PC-3 (cell line): Measurements from ENCODE around the gene APOL2. TPM values are rescaled to one million over a fixed set of nuclear protein-coding genes. Genes with fewer than 3 reads are reported as not detected.

Source experiments
- ATAC-seq: fragments of 200-7000 bp; cut with Tn5 transposase; 2 replicates; pipeline ENCODE4 v1.9.1; 2020; ENCODE audit warnings: mild to moderate bottlenecking, moderate library complexity
- BruUV-seq: library from RNA; stranded (reverse); fragments of 400-500 nt; replicated peaks from 2 replicates; lab custom pipeline; 2021; lab: Mats Ljungman, UMichigan
- CTCF ChIA-PET: fragments of 300-600 bp; sonication (Branson Sonifier 250); formaldehyde crosslinking; loops from one replicate; lab custom pipeline; 2022; ENCODE audit warnings: antibody characterized with exemption; lab: Charles Lee
- POLR2A ChIA-PET: fragments of 300-600 bp; sonication (Branson Sonifier 250); formaldehyde crosslinking; loops from one replicate; lab custom pipeline; 2022; ENCODE audit warnings: antibody characterized with exemption; ENCODE audit not compliant: unreplicated experiment; lab: Charles Lee
- DNase-seq: peaks from one replicate; pipeline ENCODE4 v3.0.0-alpha.2; 2015
- H2AFZ ChIP-seq: fragments of 300-600 bp; sonication (generic); 2 replicates; pipeline ENCODE4 v1.6.0; 2016; ENCODE audit warnings: antibody characterized with exemption, low read length
- H3F3A ChIP-seq: fragments of 300-600 bp; sonication (generic); one replicate; pipeline ENCODE4 v1.6.0; 2017; ENCODE audit warnings: antibody characterized with exemption, low read length, control low read depth, mild to moderate bottlenecking; ENCODE audit not compliant: unreplicated experiment
- H3K27ac ChIP-seq: fragments of 300-600 bp; sonication (generic); 2 replicates; pipeline ENCODE4 v1.5.1; 2016; ENCODE audit warnings: mild to moderate bottlenecking, low read length
- H3K27me3 ChIP-seq: fragments of 300-600 bp; sonication (generic); 2 replicates; pipeline ENCODE4 v1.6.1; 2016; ENCODE audit warnings: low read length, mixed read lengths
- H3K36me3 ChIP-seq: fragments of 300-600 bp; sonication (generic); 2 replicates; pipeline ENCODE4 v1.6.1; 2016; ENCODE audit warnings: low read depth, mixed run types, low read length, mixed read lengths
- H3K4me1 ChIP-seq: fragments of 300-600 bp; sonication (generic); 2 replicates; pipeline ENCODE4 v1.5.1; 2016; ENCODE audit warnings: low read length; ENCODE audit not compliant: insufficient read depth
- H3K4me2 ChIP-seq: fragments of 300-600 bp; sonication (generic); 2 replicates; pipeline ENCODE4 v1.6.0; 2016; ENCODE audit warnings: low read length
- H3K4me3 ChIP-seq: fragments of 300-600 bp; sonication (generic); 2 replicates; pipeline ENCODE4 v1.5.1; 2016; ENCODE audit warnings: mild to moderate bottlenecking, low read length, mixed read lengths
- H3K79me2 ChIP-seq: fragments of 300-600 bp; sonication (generic); 2 replicates; pipeline ENCODE4 v1.6.1; 2017; ENCODE audit warnings: low read length, mixed read lengths
- H3K9ac ChIP-seq: fragments of 300-600 bp; sonication (generic); 2 replicates; pipeline ENCODE4 v1.6.0; 2016; ENCODE audit warnings: mild to moderate bottlenecking, low read length
- H3K9me2 ChIP-seq: fragments of 300-600 bp; sonication (generic); replicated peaks from 2 replicates; pipeline ENCODE4 v1.6.1; 2016; ENCODE audit warnings: mixed run types, low read length, mixed read lengths
- H3K9me3 ChIP-seq: fragments of 300-600 bp; sonication (generic); 2 replicates; pipeline ENCODE4 v1.6.1; 2016; ENCODE audit warnings: low read length, mixed read lengths
- H4K20me1 ChIP-seq: fragments of 300-600 bp; sonication (generic); 2 replicates; pipeline ENCODE4 v1.6.1; 2016; ENCODE audit warnings: low read length, mixed read lengths
- EZH2 ChIP-seq: fragments of 300-600 bp; sonication (generic); IDR thresholded peaks from one replicate; pipeline ENCODE4 v1.6.1; 2017; ENCODE audit warnings: antibody characterized with exemption, mild to moderate bottlenecking, low read length; ENCODE audit not compliant: unreplicated experiment
- EZH2phosphoT487 ChIP-seq: fragments of 300-600 bp; sonication (generic); IDR thresholded peaks from 2 replicates; pipeline ENCODE4 v1.6.1; 2018; ENCODE audit warnings: mild to moderate bottlenecking, antibody characterized with exemption, low read length, borderline replicate concordance
- intact Hi-C: fragments of 100-400 bp; cut with micrococcal nuclease; formaldehyde crosslinking; loops from 2 replicates; pipeline ENCODE4 v1.9.0; 2023
- total RNA-seq: library from RNA; depleted of rRNA; stranded (reverse); fragments of >200 nt; gene quantifications from 2 replicates; pipeline ENCODE4 v1.2.3, GENCODE V29; 2014
- TF ChIP-seq, protein P1 (sequence below): fragments of 300-600 bp; sonication (generic); conservative IDR thresholded peaks from 2 replicates; pipeline ENCODE4 v1.5.1; 2017; ENCODE audit warnings: antibody characterized with exemption, low read depth, mild to moderate bottlenecking, low read length

APOL2 gene
- total RNA-seq, 1 experiment from 2014 or later = 9.7 TPM

DNA sequence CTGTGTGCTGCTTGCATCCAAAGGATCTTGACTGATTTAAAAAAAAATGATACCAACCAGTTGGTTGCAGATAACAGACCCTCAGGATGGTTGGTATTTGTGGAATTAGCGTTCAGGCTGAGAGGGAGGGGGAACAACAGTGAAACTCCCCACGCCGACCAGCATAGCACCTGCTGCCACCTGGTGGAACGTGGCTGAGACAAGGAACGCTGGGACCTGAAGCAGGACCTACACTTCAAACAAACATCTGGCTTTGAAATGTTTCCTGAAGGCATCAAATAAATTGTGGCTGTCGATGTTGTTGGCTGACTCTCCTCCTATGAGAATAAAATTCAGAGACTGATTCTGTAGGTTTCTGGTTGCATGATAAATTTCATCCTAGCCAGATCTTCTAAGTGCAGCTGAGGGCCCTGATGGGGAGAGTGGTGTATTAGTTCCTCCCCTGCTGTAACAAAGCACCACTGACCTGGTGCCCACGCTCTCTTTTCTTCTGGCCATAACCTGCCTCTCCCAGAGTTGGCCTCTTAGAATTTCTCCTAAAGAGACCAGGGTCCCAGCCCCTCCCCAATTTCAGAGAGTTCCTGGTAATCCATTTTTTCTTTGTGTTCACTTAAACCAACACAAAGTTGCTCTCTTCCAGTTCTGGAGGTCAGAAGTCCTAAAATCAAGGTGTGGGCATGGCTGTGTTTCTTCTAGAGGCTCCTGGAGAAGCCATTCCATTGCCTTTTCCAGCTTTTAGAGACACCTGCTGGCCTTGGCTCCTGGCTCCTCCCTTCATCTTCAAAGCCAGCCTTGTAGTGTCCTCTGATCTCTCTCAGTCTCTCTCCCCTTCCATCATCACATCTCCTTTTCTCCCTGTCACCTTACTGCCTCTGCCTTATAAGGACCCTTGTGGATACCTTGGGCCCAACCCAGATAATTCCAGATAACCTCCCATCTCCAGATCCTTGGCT lies 17.3 kb downstream of the APOL2 start:
- H3K27ac ChIP-seq = no peak overlapping the region
- H3K4me1 ChIP-seq = no peaks in the 10 kb centered on the region
- peak; percentile 46 for DNase-seq
- no peaks in the 10 kb centered on the region for H3K79me2 ChIP-seq
- no peaks in the 10 kb centered on the region for H3K9me3 ChIP-seq
- H3K9me2 ChIP-seq = no peaks in the 10 kb centered on the region
- POLR2A ChIA-PET = no interaction called here
- no peak overlapping the region for H3K4me3 ChIP-seq
- H3K27me3 ChIP-seq = peaks cover 13% of the 10 kb centered on the region
- no peak overlapping the region for H2AFZ ChIP-seq
- H3F3A ChIP-seq = no peaks in the 10 kb centered on the region
- H3K4me2 ChIP-seq = peak overlapping the region; percentile 61
- H4K20me1 ChIP-seq = no peaks in the 10 kb centered on the region
- no peaks in the 10 kb centered on the region for H3K36me3 ChIP-seq
- TF ChIP-seq EZH2 (no peak), EZH2phosphoT487 (no peak)
- TF ChIP-seq, protein P1, sequence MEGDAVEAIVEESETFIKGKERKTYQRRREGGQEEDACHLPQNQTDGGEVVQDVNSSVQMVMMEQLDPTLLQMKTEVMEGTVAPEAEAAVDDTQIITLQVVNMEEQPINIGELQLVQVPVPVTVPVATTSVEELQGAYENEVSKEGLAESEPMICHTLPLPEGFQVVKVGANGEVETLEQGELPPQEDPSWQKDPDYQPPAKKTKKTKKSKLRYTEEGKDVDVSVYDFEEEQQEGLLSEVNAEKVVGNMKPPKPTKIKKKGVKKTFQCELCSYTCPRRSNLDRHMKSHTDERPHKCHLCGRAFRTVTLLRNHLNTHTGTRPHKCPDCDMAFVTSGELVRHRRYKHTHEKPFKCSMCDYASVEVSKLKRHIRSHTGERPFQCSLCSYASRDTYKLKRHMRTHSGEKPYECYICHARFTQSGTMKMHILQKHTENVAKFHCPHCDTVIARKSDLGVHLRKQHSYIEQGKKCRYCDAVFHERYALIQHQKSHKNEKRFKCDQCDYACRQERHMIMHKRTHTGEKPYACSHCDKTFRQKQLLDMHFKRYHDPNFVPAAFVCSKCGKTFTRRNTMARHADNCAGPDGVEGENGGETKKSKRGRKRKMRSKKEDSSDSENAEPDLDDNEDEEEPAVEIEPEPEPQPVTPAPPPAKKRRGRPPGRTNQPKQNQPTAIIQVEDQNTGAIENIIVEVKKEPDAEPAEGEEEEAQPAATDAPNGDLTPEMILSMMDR = peak; percentile 70
- no peak overlapping the region for H3K9ac ChIP-seq
- ATAC-seq = peak; percentile 86
- BruUV-seq = no TSS peak
- CTCF ChIA-PET = no interaction called here
- intact Hi-C loops = loop anchor here (2.0 to 5.0 kb wide), 3 partner anchors 19 to 70 kb away; no protein-coding TSS in a partner anchor

DNA sequence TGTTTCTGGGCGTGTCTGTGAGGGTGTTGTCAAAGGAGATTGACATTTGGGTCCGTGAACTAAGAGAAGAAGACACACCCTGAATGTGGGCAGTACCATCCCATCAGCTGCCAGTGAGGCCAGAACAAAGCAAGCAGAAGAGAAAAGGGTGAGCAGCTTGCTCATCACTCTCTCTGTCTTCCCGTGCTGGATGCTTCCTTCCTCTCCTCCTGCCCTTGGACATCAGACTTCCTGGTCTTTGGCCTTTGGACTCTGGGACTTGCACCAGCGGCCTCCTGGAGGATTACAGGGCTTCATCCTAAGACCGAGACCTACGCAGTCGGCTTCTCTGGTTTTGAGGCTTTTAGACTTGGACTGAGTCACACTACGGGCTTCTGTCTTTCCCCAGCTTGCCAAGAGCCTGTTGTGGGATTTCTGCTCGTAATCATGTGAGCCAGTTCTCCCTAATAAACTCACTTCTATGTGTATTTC lies 18.8 kb downstream of the APOL2 start:
- DNase-seq = peak; percentile 55
- ChIA-PET CTCF (interaction anchor here (0.6 kb wide), 1 partner anchor 379 kb away, joined by 3 read pairs; no protein-coding TSS in a partner anchor), POLR2A (no interaction called here)
- BruUV-seq = no TSS peak
- peaks cover 21% of the 10 kb centered on the region for H3K27me3 ChIP-seq
- H3K27ac ChIP-seq = no peak overlapping the region
- H3K79me2 ChIP-seq = no peaks in the 10 kb centered on the region
- H4K20me1 ChIP-seq = no peaks in the 10 kb centered on the region
- H3K4me2 ChIP-seq = peak overlapping the region; percentile 81
- H3K9me2 ChIP-seq = no peaks in the 10 kb centered on the region
- H3K4me1 ChIP-seq = no peaks in the 10 kb centered on the region
- H3F3A ChIP-seq = no peaks in the 10 kb centered on the region
- intact Hi-C loops = loop anchor here (2.0 to 5.0 kb wide), 3 partner anchors 18 to 68 kb away; no protein-coding TSS in a partner anchor
- no peaks in the 10 kb centered on the region for H3K9me3 ChIP-seq
- H3K4me3 ChIP-seq = peak overlapping the region; percentile 55
- TF ChIP-seq EZH2 (no peak), EZH2phosphoT487 (no peak)
- TF ChIP-seq, protein P1 = no peak
- no peak overlapping the region for H3K9ac ChIP-seq
- H3K36me3 ChIP-seq = no peaks in the 10 kb centered on the region
- peak; percentile 82 for ATAC-seq
- H2AFZ ChIP-seq = peak overlapping the region; percentile 74
